CD14-positive monocyte (primary cell): ENCODE data around the gene OR52E1. TPM values are rescaled to one million over a fixed set of nuclear protein-coding genes. Genes with fewer than 3 reads are reported as not detected.

Experiments
- DNase-seq, 3 donors: peaks; one replicate each; pipeline ENCODE4 v3.0.0-alpha.2; 2011 to 2022
- H2AFZ ChIP-seq: 2 replicates; pipeline ENCODE4 v1.6.0; 2012; ENCODE audit warnings: mild to moderate bottlenecking, low read depth, low read length, inconsistent platforms; ENCODE audit not compliant: insufficient read depth, poor library complexity, severe bottlenecking
- H3K27ac ChIP-seq, 2 donors: 1 replicate in 1 of 2; 2 replicates in 1 of 2; pipeline ENCODE4 v1.5.1; 2012 to 2013; ENCODE audit warnings: low read length in 2 of 2, control low read depth in 1 of 2, inconsistent platforms in 1 of 2, low read depth in 1 of 2, mild to moderate bottlenecking in 1 of 2
- H3K27me3 ChIP-seq, 2 donors: one replicate each; pipeline versions ENCODE4 v1.6.0 to v1.6.1; 2011 to 2013; ENCODE audit warnings: low read length in 2 of 2; ENCODE audit not compliant: control insufficient read depth in 2 of 2, insufficient read depth in 2 of 2
- H3K36me3 ChIP-seq, 2 donors: replicated peaks in 1 of 2; 1 replicate in 1 of 2; 2 replicates in 1 of 2; pipeline versions ENCODE4 v1.5.1 to v1.6.1; 2012 to 2013; ENCODE audit warnings: low read length in 2 of 2, control low read depth in 1 of 2, inconsistent platforms in 1 of 2, mild to moderate bottlenecking in 1 of 2; ENCODE audit not compliant: insufficient read depth in 2 of 2, control insufficient read depth in 1 of 2
- H3K4me1 ChIP-seq, 2 donors: 1 replicate in 1 of 2; 2 replicates in 1 of 2; pipeline versions ENCODE4 v1.5.1 to v1.6.1; 2012 to 2013; ENCODE audit warnings: low read length in 2 of 2, control low read depth in 1 of 2, inconsistent platforms in 1 of 2, mild to moderate bottlenecking in 1 of 2, moderate library complexity in 1 of 2; ENCODE audit not compliant: insufficient read depth in 2 of 2, control insufficient read depth in 1 of 2
- H3K4me2 ChIP-seq: replicated peaks from 2 replicates; pipeline ENCODE3; 2012; ENCODE audit warnings: low read length, moderate library complexity, mild to moderate bottlenecking; ENCODE audit not compliant: poor library complexity, severe bottlenecking; ENCODE audit errors: extremely low read depth
- H3K4me3 ChIP-seq, 3 experiments: fragments of 200-600 bp in 1 of 3; sonication (generic) in 1 of 3; replicated peaks in 1 of 3; 1 replicate in 2 of 3; 2 replicates in 1 of 3; pipeline ENCODE4 v1.5.1; 2011 to 2013; ENCODE audit warnings: low read length in 3 of 3, mild to moderate bottlenecking in 3 of 3, control low read depth in 2 of 3, low read depth in 2 of 3, inconsistent platforms in 1 of 3, moderate library complexity in 1 of 3
- H3K79me2 ChIP-seq: 2 replicates; pipeline ENCODE4 v1.6.0; 2012; ENCODE audit warnings: mild to moderate bottlenecking, control low read depth, inconsistent platforms, low read length, moderate library complexity; ENCODE audit not compliant: insufficient read depth
- H3K9ac ChIP-seq: 2 replicates; pipeline ENCODE4 v1.6.0; 2017; ENCODE audit warnings: low read length, mild to moderate bottlenecking; ENCODE audit not compliant: insufficient read depth, poor library complexity, severe bottlenecking
- H3K9me3 ChIP-seq, 2 donors: replicated peaks in 1 of 2; 1 replicate in 1 of 2; 2 replicates in 1 of 2; pipeline versions ENCODE4 v1.5.1 to v1.6.1; 2012 to 2013; ENCODE audit warnings: low read length in 2 of 2, control low read depth in 1 of 2; ENCODE audit not compliant: control insufficient read depth in 1 of 2, insufficient read depth in 1 of 2
- H4K20me1 ChIP-seq: 2 replicates; pipeline ENCODE4 v1.6.0; 2012; ENCODE audit warnings: mild to moderate bottlenecking, low read length, control low read depth, moderate library complexity; ENCODE audit not compliant: insufficient read depth
- H3K27ac Mint-ChIP-seq, 7 donors: one replicate each; pipeline ENCODE4 v1.8.0; 2020; ENCODE audit warnings: mild to moderate bottlenecking in 7 of 7, mixed read lengths in 7 of 7, moderate library complexity in 6 of 7, inconsistent platforms in 2 of 7
- H3K27me3 Mint-ChIP-seq, 3 donors: one replicate each; pipeline ENCODE4 v1.8.0; 2021 to 2022; ENCODE audit warnings: low read depth in 3 of 3, mild to moderate bottlenecking in 3 of 3, mixed read lengths in 3 of 3, moderate library complexity in 3 of 3, inconsistent platforms in 1 of 3
- H3K36me3 Mint-ChIP-seq, 2 donors: one replicate each; pipeline ENCODE4 v1.8.0; 2020; ENCODE audit warnings: mixed read lengths in 2 of 2, inconsistent platforms in 1 of 2, mild to moderate bottlenecking in 1 of 2
- H3K4me1 Mint-ChIP-seq: one replicate; pipeline ENCODE4 v1.8.0; 2020; ENCODE audit warnings: mild to moderate bottlenecking, mixed read lengths
- H3K4me3 Mint-ChIP-seq, 2 donors: one replicate each; pipeline ENCODE4 v1.8.0; 2020; ENCODE audit warnings: mild to moderate bottlenecking in 2 of 2, mixed read lengths in 2 of 2, moderate library complexity in 1 of 2
- H3K9me3 Mint-ChIP-seq, 7 donors: one replicate each; pipeline ENCODE4 v1.8.0; 2020 to 2022; ENCODE audit warnings: mixed read lengths in 7 of 7, mild to moderate bottlenecking in 6 of 7, moderate library complexity in 6 of 7, inconsistent platforms in 2 of 7
- CTCF ChIP-seq: fragments of 200-600 bp; IDR thresholded peaks from one replicate; pipeline ENCODE4 v1.8.0; 2022; ENCODE audit warnings: antibody characterized with exemption, mild to moderate bottlenecking
- WGBS: methylation state at CpG from one replicate; pipeline ENCODE4 v1.1.5; 2013; ENCODE audit warnings: missing lambda C conversion rate; ENCODE audit not compliant: insufficient coverage; 5-methylcytosine and 5-hydroxymethylcytosine counted together
- intact Hi-C, 2 donors: fragments of 100-400 bp; cut with micrococcal nuclease; formaldehyde crosslinking; loops; one replicate each; pipeline versions ENCODE4 v1.15.0 to v1.15.1; 2023
- polyA plus RNA-seq, 3 donors: library from polyadenylated mRNA; depleted of rRNA in 1 of 3; unstranded in 2 of 3; stranded (reverse) in 1 of 3; fragments of 300-500 nt in 2 of 3; fragments of >200 nt in 1 of 3; fragmentation: Illumina TruSeq in 2 of 3; gene quantifications; 1 replicate in 2 of 3; 2 replicates in 1 of 3; pipeline ENCODE4 v1.2.3, GENCODE V29; 2012 to 2021

The OR52E1 gene
- polyA plus RNA-seq, 3 donors, result not detected

- Mint-ChIP-seq H3K4me3 (no peak overlapping the region), H3K9me3 (peaks cover 0 to 3% (median 0%) of the 10 kb centered on the region in 7 donors), H3K4me1 (no peaks in the 10 kb centered on the region), H3K27me3 (peaks cover 0 to 1% (median 0%) of the 10 kb centered on the region in 3 donors), H3K27ac (no peak overlapping the region), H3K36me3 (no peaks in the 10 kb centered on the region)
- Histone ChIP-seq H3K9me3 (no peaks in the 10 kb centered on the region), H3K4me1 (no peaks in the 10 kb centered on the region), H3K4me2 (no peak overlapping the region), H4K20me1 (no peaks in the 10 kb centered on the region), H2AFZ (no peak overlapping the region), H3K36me3 (no peaks in the 10 kb centered on the region), H3K27ac (no peak overlapping the region), H3K9ac (no peak overlapping the region), H3K27me3 (no peaks in the 10 kb centered on the region), H3K79me2 (no peaks in the 10 kb centered on the region), H3K4me3 (no peak overlapping the region)
- no peak for TF ChIP-seq CTCF
- 100% methylated on average over 2 of the region's 3 CpGs for WGBS
- intact Hi-C loops, result no loop called here
- DNase-seq, result no peak
These were observed 27.3 kb upstream of the OR52E1 start for GRCh38 chr11:5042091-5042490.

GRCh38 chr11:5043380-5043779 is 26.0 kb upstream of the OR52E1 start:
- Histone ChIP-seq H3K4me1 (no peaks in the 10 kb centered on the region), H4K20me1 (no peaks in the 10 kb centered on the region), H3K4me3 (no peak overlapping the region), H3K4me2 (no peak overlapping the region), H2AFZ (no peak overlapping the region), H3K27me3 (no peaks in the 10 kb centered on the region), H3K9ac (no peak overlapping the region), H3K36me3 (no peaks in the 10 kb centered on the region), H3K79me2 (no peaks in the 10 kb centered on the region), H3K27ac (no peak overlapping the region), H3K9me3 (no peaks in the 10 kb centered on the region)
- H3K36me3 Mint-ChIP-seq, result no peaks in the 10 kb centered on the region
- peaks cover 0 to 2% (median 1%) of the 10 kb centered on the region in 3 donors for H3K27me3 Mint-ChIP-seq
- no peak overlapping the region for H3K4me3 Mint-ChIP-seq
- no peaks in the 10 kb centered on the region for H3K4me1 Mint-ChIP-seq
- no peak overlapping the region for H3K27ac Mint-ChIP-seq
- no peak for DNase-seq
- H3K9me3 Mint-ChIP-seq, result peaks cover 0 to 3% (median 0%) of the 10 kb centered on the region in 7 donors
- no peak for TF ChIP-seq CTCF
- intact Hi-C loops, result no loop called here
- WGBS, result no CpG with 5 or more reads among the region's 2 CpGs
